Fibroblast of gingiva (primary cell): ENCODE measurements around the gene CEACAM21.

Experiments used
- DNase-seq: peaks from one replicate; pipeline ENCODE4 v3.0.0-alpha.2; 2011; ENCODE audit warnings: low read depth

Gene CEACAM21

GRCh38 chr19:41587101-41587837 lies 11.3 kb downstream of the CEACAM21 start:
- DNase-seq = no peak

- no peak for DNase-seq
These were observed 11.9 kb downstream of the CEACAM21 start for GRCh38 chr19:41587838-41588210.

DNA sequence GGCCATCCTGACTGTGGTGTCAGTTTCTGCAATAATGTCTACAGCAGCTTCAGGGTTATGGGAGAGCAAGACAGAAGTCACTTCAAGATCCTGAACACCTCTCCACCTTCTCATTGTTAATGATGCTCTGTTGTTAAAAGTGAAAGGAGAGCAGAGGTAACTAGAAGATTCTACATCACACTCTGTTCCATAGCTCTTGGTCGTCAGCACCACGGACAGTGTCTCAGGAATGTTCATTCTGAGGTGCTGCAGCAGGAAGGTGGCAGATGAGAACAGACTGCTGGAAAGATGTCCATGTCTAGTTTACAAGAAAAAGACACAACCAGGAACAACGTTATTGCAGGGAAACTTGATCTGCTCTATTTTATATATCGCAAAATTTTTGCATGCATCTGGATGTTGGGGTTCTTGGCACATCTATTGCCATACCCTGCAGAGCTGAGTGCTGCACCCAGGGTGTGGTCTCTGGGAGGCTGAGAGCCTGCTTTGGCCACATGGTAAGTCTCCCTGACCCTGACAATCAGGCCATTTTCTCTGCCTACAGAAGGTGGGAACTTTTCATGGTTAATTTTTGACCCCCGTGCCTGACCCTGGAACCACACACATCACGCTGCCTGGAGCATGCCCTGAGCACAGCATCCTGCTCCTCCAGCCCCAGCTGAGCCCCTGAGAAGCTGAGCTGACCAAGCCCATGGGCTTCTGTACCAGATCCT lies 12.7 kb downstream of the CEACAM21 start:
- no peak for DNase-seq

DNA sequence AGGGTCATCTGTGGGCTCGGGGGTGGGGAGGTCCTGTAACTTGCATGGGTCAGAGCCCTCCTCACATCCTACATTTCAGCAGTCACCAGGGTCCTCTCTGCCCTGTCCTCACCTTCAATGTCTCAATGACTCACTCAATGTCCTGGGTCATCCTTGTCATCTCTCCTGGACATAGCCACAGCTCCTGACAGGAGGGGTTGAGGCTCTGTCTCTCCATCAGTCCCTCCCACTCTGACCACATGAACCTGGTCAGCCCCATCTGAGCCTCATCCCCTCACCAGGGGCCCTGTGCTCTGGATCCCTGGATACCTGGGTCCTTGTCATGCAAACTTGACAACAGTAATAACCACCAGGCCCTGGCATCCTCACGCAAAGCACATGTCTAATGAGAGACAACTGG lies 13.4 kb downstream of the CEACAM21 start:
- no peak for DNase-seq

GRCh38 chr19:41590936-41591335 lies 15.0 kb downstream of the CEACAM21 start:
- no peak for DNase-seq

- no peak for DNase-seq
These were observed 16.1 kb downstream of the CEACAM21 start for GRCh38 chr19:41591951-41592562.

- peak; percentile 64 for DNase-seq
These were observed 19.4 kb downstream of the CEACAM21 start for GRCh38 chr19:41595258-41595889.

DNA sequence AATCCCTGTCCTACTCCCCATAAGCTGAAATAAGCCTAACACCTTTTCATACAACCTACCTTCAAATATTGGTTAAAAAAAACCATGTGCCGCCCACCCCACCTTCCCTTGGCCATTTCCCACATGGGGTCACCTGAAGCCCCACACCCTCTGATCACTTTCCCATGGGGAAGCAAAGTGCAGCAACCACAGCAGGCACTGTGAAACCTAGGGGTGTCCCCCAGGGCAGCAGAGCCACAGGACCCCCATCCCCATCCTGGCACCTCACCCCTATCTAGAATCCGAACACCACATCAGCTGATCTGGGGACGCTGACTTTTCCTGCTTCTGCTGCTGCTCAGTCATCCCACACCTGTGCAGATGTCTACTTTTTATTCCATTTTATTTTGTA lies 19.9 kb downstream of the CEACAM21 start:
- DNase-seq = no peak

DNA sequence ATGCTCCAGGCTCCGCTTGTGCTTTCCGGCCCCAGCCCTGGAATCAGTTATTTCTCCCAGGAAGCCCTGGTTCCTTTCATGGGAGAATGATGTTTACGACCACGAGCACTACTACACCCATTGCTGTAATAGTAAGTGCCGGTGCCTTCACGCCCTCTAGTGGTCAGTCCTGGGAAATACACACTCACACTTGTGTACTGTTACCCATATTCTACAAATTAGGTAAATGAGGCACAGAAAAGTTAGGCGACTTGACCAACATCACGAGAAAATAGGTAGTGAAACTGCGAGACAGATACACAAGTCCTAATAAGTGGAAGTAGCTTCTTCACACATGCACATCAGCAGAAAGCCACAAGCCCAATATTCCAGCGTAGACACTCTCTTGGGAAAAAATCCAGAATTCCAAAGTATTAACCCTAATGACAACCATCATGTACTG lies 21.7 kb downstream of the CEACAM21 start:
- peak; percentile 44 for DNase-seq

- no peak for DNase-seq
These were observed 23.4 kb downstream of the CEACAM21 start for GRCh38 chr19:41599175-41599966.

- no peak for DNase-seq
These were observed 25.8 kb downstream of the CEACAM21 start for GRCh38 chr19:41601771-41602170.

DNA sequence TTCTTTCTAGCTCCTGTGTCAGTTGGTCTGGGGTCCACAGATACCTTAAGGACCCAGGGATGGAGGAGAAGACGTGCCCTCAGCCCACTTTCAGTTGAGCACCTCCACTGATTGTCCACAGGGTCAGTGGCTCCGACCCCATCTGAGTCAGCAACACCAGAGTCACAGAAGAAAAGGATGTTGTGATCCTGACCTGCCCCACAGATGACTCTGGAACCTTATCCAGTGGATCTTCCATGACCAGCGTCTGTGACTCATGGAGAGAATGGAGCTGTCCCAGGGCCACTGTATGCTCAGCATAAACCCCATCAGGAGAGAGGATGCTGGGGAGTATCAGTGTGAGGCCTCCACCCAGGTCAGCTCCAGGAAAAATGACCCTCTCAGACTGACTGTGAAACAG lies 28.9 kb downstream of the CEACAM21 start:
- no peak for DNase-seq

- DNase-seq = no peak
These were observed 30.4 kb downstream of the CEACAM21 start for GRCh38 chr19:41606215-41606837.

GRCh38 chr19:41607668-41608067 lies 31.7 kb downstream of the CEACAM21 start:
- no peak for DNase-seq

DNA sequence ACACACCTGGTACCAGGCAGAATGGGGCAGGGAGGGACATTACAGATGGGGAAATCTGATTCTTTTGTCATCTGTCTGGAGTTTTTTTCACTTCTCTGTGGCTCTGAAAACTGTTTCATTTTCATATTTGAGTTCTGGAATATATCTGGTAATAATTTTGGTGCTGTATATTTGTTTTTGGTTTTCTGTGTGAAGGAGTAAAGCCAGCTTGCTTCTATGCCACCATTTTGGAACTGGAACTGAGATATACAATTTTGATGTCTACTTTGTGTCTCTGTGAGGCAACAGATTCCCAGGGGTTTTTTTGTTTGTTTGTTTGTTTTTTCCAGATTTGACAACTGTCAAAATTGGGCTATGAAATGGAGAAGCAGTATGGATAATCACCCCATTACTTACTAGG lies 34.8 kb downstream of the CEACAM21 start:
- DNase-seq = no peak

- DNase-seq = no peak
These were observed 36.5 kb downstream of the CEACAM21 start for GRCh38 chr19:41612483-41612882.

DNA sequence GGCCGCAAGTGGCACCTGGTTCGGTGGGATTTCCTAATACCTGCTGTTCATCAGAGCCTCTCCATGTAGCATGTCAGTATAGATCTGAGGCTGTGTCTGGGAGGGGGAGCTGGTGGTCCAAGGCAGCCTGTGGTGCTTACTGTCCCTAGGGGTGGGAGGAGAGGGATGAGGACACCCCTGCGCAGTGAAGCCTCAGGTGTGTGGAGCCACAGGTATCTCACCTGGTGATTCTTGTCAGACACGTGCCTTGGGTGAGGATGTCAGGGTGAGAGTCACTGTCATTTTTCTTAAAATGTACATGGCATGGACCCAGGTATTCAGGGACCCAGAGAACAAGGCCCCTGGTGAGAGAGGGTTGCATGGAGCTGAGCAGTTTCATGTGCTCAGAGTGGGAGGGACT lies 39.2 kb downstream of the CEACAM21 start:
- no peak for DNase-seq

DNA sequence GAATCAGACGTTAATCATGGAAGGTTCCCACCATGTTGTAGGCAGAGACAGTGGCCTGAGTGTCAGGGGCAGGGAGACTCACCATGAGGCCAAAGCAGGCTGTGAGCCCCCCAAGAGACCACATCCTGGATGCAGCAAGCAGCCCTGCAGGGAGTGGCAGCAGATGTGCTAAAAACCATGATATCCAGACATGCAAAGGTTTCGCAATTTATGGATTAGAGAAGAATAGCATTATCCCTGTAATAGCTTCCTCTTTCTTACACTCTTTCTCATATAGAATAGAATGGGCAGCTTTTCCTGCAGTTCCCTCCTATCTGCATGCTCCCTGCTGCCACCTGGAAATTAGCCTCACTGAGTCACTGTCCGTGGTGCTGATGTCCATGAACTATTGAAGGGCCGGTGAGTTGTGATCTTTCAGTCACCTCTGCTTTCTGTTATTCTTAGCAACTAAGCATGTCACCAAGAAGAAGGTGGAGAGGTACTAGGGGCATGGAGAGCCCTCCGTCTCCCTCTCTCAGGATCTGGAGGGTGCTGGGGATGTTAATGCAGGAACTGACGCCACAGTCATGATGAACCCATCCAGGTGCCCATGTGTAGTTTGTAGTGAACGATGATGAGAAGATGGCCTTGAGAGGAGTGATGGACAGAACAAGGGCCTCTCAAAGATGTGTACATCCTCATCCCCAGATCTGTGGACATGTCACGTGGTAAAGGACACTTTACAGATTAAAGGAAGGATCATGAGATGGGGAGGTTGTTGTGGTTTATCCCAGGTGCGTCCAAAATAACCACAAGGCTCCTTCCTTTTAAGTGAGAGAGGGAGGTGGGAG lies 41.0 kb downstream of the CEACAM21 start:
- DNase-seq = no peak

DNA sequence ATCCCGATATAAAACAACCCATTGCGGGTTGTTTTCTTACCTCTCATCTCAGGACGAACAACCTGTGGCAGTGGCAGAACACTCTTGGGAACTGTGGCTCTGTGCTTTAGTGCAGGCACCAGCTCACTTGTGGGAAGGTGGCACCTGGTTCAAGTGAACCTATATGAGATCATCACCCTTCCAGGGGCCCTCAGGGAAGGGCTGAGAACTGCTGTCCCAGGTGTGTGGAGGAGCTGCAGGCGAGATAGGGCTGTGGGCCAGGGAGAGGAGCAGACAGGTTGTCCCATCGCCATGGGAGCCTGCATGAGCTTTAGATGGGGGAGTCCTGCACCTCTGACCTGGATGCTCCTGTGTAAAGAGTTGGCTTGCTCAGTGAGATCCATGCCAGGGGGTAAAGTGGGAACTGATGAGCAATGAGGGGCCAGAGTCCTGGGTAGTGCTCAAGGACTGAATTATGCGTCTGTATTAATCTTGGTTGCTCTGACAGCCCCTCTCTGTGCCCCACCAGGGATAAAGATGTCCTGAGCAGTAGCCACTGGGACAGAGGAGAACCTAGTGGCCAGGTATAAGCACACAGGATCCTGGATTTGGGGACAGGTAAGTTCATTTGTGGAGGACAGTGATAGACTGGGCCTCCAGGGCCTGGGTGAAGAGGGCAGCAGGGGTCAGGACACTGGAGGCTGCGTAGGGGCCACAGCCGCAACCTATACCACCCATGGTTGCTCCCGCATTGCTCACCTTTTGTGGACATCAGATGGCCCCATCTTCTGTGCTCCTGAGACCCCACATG lies 42.2 kb downstream of the CEACAM21 start:
- DNase-seq = no peak
